Endothelial cell of umbilical vein (primary cell): ENCODE measurements around the gene OR1J4. TPM values are rescaled to one million over a fixed set of nuclear protein-coding genes. Genes with fewer than 3 reads are reported as not detected.
"Not testable (repeated sequence)": the region's sequence is repeated elsewhere in the genome, so short reads cannot be mapped to it uniquely, and the experiment has no call there.

Source experiments
- BruUV-seq: library from RNA; stranded (reverse); fragments of 400-500 nt; replicated peaks from 2 replicates; lab custom pipeline; 2021; lab: Mats Ljungman, UMichigan
- CTCF ChIA-PET: fragments of 300-600, 350-600 bp; sonication (Branson Sonifier 250); formaldehyde crosslinking; loops from one replicate; lab custom pipeline; 2021; ENCODE audit warnings: antibody characterized with exemption, inconsistent platforms; lab: Charles Lee
- POLR2A ChIA-PET: fragments of 300-600, 350-600 bp; sonication (Branson Sonifier 250); formaldehyde crosslinking; loops from one replicate; lab custom pipeline; 2021; ENCODE audit warnings: antibody characterized with exemption, inconsistent platforms; lab: Charles Lee
- DNase-seq: peaks from one replicate; pipeline ENCODE4 v3.0.0-alpha.2; 2011; ENCODE audit warnings: low read depth, low spot score
- FAIRE-seq: peaks from 2 replicates; lab custom pipeline; 2011; peaks lifted over from hg19 to GRCh38; lab: Jason Lieb, UNC
- H2AFZ ChIP-seq: 2 replicates; pipeline ENCODE4 v1.6.0; 2012; ENCODE audit warnings: low read depth, low read length, control low read depth, inconsistent platforms
- H3K27ac ChIP-seq: 2 replicates; pipeline ENCODE4 v1.5.1; 2011; ENCODE audit warnings: low read depth, mild to moderate bottlenecking, control low read depth, low read length, moderate library complexity; ENCODE audit not compliant: insufficient read depth
- H3K27me3 ChIP-seq, 2 experiments: 2 replicates each; pipeline versions ENCODE4 v1.6.0 to v1.6.1; 2011; ENCODE audit warnings: low read length in 2 of 2, mixed read lengths in 1 of 2; ENCODE audit not compliant: control insufficient read depth in 2 of 2, insufficient read depth in 2 of 2
- H3K36me3 ChIP-seq, 2 experiments: 2 replicates in 1 of 2; 3 replicates in 1 of 2; pipeline ENCODE4 v1.5.1; 2011; ENCODE audit warnings: low read length in 2 of 2, mild to moderate bottlenecking in 1 of 2, moderate library complexity in 1 of 2; ENCODE audit not compliant: control insufficient read depth in 2 of 2, insufficient read depth in 2 of 2; ENCODE audit errors: extremely low read depth in 1 of 2
- H3K4me1 ChIP-seq: 3 replicates; pipeline ENCODE4 v1.5.1; 2011; ENCODE audit warnings: mild to moderate bottlenecking, low read length; ENCODE audit not compliant: control insufficient read depth, insufficient read depth; ENCODE audit errors: extremely low read depth
- H3K4me2 ChIP-seq: 2 replicates; pipeline ENCODE4 v1.6.1; 2011; ENCODE audit warnings: low read length, control low read depth, mixed read lengths; ENCODE audit not compliant: insufficient read depth
- H3K4me3 ChIP-seq, 3 experiments: fragments of 200-600 bp in 1 of 3; sonication (generic), shearing (Covaris generic) in 1 of 3; replicated peaks in 1 of 3; 2 replicates each; pipeline ENCODE4 v1.5.1; 2011 to 2016; ENCODE audit warnings: control low read depth in 3 of 3, low read length in 3 of 3, mild to moderate bottlenecking in 2 of 3, inconsistent platforms in 1 of 3, low read depth in 1 of 3, moderate library complexity in 1 of 3; ENCODE audit not compliant: insufficient read depth in 1 of 3
- H3K79me2 ChIP-seq: 2 replicates; pipeline ENCODE4 v1.6.0; 2012; ENCODE audit warnings: low read length, inconsistent platforms; ENCODE audit not compliant: control insufficient read depth, insufficient read depth
- H3K9ac ChIP-seq: replicated peaks from 2 replicates; pipeline ENCODE3; 2011; ENCODE audit warnings: low read length, control low read depth; ENCODE audit not compliant: insufficient read depth; ENCODE audit errors: extremely low read depth
- H3K9me1 ChIP-seq: replicated peaks from 3 replicates; pipeline ENCODE4 v1.6.0; 2011; ENCODE audit warnings: mild to moderate bottlenecking, low read length; ENCODE audit not compliant: control insufficient read depth, insufficient read depth; ENCODE audit errors: extremely low read depth
- H3K9me3 ChIP-seq: replicated peaks from 2 replicates; pipeline ENCODE4 v1.5.1; 2012; ENCODE audit warnings: low read length, inconsistent platforms; ENCODE audit not compliant: control insufficient read depth, insufficient read depth
- H4K20me1 ChIP-seq: replicated peaks from 2 replicates; pipeline ENCODE3; 2011; ENCODE audit warnings: mild to moderate bottlenecking, low read length; ENCODE audit not compliant: control insufficient read depth, insufficient read depth; ENCODE audit errors: extremely low read depth
- CTCF ChIP-seq, 2 donors: IDR thresholded peaks; 1 replicate in 1 of 2; 2 replicates in 1 of 2; pipeline ENCODE4 v1.5.1; 2011; ENCODE audit warnings: low read length in 2 of 2, mild to moderate bottlenecking in 2 of 2, moderate library complexity in 2 of 2, control low read depth in 1 of 2, inconsistent platforms in 1 of 2, low read depth in 1 of 2; ENCODE audit not compliant: insufficient read depth in 1 of 2; ENCODE audit errors: extremely low read depth in 1 of 2
- JUN ChIP-seq: IDR thresholded peaks from 2 replicates; pipeline ENCODE4 v1.6.1; 2011; ENCODE audit warnings: borderline replicate concordance, low read depth; ENCODE audit not compliant: insufficient read length, insufficient read depth
- MAX ChIP-seq: IDR thresholded peaks from 2 replicates; pipeline ENCODE4 v1.6.1; 2011; ENCODE audit not compliant: insufficient read depth, insufficient read length
- MYC ChIP-seq: IDR thresholded peaks from one replicate; pipeline ENCODE4 v1.6.1; 2011; ENCODE audit warnings: mild to moderate bottlenecking, low read depth, low read length
- POLR2A ChIP-seq: IDR thresholded peaks from 2 replicates; pipeline ENCODE4 v1.6.1; 2012; ENCODE audit warnings: low read depth, mild to moderate bottlenecking, control low read depth, low read length
- POLR2AphosphoS5 ChIP-seq: IDR thresholded peaks from 2 replicates; pipeline ENCODE4 v1.6.1; 2012; ENCODE audit warnings: low read depth, mild to moderate bottlenecking, control low read depth, low read length, moderate library complexity; ENCODE audit not compliant: insufficient read depth
- dilution Hi-C: fragments of 300-500 bp; cut with MboI; formaldehyde crosslinking; loops from one replicate; pipeline ENCODE4 v1.15.0; 2019; ENCODE audit warnings: low sequenced_read_pairs; ENCODE audit not compliant: extremely low pct_ligation_motif_present
- intact Hi-C: fragments of 100-400 bp; cut with micrococcal nuclease; formaldehyde crosslinking; loops from one replicate; pipeline ENCODE4 v1.10.0; 2022
- polyA plus RNA-seq, 4 experiments: library from polyadenylated mRNA; depleted of rRNA in 3 of 4; stranded (reverse) in 3 of 4; unstranded in 1 of 4; fragments of >200 nt; gene quantifications; 2 replicates each; pipeline versions ENCODE4 v1.2.1 to v1.2.3, GENCODE V29; 2011 to 2012; ENCODE audit warnings: missing spikeins in 1 of 4
- total RNA-seq: library from RNA; stranded (reverse); gene quantifications from 2 replicates; pipeline ENCODE4 v1.2.3, GENCODE V29; 2021

The OR1J4 gene
- total and polyA plus RNA-seq, 2 donors (not counting 3 experiments of a cell fraction or from before 2014, with no cell fraction given) = not detected

GRCh38 chr9:122531157-122531556 is 12.2 kb downstream of the OR1J4 start:
- H3K9me1 ChIP-seq, H3K4me1 ChIP-seq, H3K9me3 ChIP-seq, H3K27ac ChIP-seq, intact Hi-C loops, H3K9ac ChIP-seq, H4K20me1 ChIP-seq, H2AFZ ChIP-seq, H3K4me3 ChIP-seq, DNase-seq, H3K36me3 ChIP-seq, H3K79me2 ChIP-seq, FAIRE-seq, POLR2A ChIA-PET, BruUV-seq, H3K4me2 ChIP-seq, dilution Hi-C loops, H3K27me3 ChIP-seq: not testable (repeated sequence)
- CTCF ChIA-PET = interaction anchor here (1.3 kb wide), 2 partner anchors 10 to 32 kb away, joined by 3 to 4 read pairs; no protein-coding TSS in a partner anchor

- dilution Hi-C loops = no loop called here
Observed at GRCh38 chr9:122536134-122536533, 17.2 kb downstream of the OR1J4 start.

GRCh38 chr9:122537066-122537465 is 18.1 kb downstream of the OR1J4 start:
- intact Hi-C loops, H3K9me3 ChIP-seq, H3K79me2 ChIP-seq, H3K4me3 ChIP-seq, H2AFZ ChIP-seq, H3K4me1 ChIP-seq, H3K9ac ChIP-seq, H3K4me2 ChIP-seq, H3K27me3 ChIP-seq, POLR2A ChIA-PET, dilution Hi-C loops, H4K20me1 ChIP-seq, BruUV-seq, H3K36me3 ChIP-seq, FAIRE-seq, H3K9me1 ChIP-seq, H3K27ac ChIP-seq, DNase-seq: not testable (repeated sequence)
- CTCF ChIA-PET = interaction anchor here (0.6 kb wide), 1 partner anchor 36 kb away, joined by 3 read pairs; no protein-coding TSS in a partner anchor

More at GRCh38 chr9:122536134-122536533, 17.2 kb downstream of the OR1J4 start:
- intact Hi-C loops = no loop called here
- H3K36me3 ChIP-seq = no peaks in the 10 kb centered on the region
- H4K20me1 ChIP-seq = no peaks in the 10 kb centered on the region
- no peaks in the 10 kb centered on the region for H3K9me1 ChIP-seq
- no peak overlapping the region for H3K27ac ChIP-seq
- no peak overlapping the region for H3K4me3 ChIP-seq
- H3K9ac ChIP-seq = no peak overlapping the region
- no peak overlapping the region for H3K4me2 ChIP-seq
- DNase-seq (no peak), FAIRE-seq (no peak)
- no peak for TF ChIP-seq JUN
- no peak for TF ChIP-seq POLR2A
- no peak for TF ChIP-seq MAX
- TF ChIP-seq POLR2AphosphoS5 = no peak
- TF ChIP-seq MYC = no peak
- TF ChIP-seq CTCF (IDR thresholded peaks at IDR 0.05; ENCODE audit: extremely low read depth in 1 of 2, insufficient read depth in 1 of 2, low read depth in 1 of 2, low read length in 2 of 2) = no peak
- no peaks in the 10 kb centered on the region for H3K4me1 ChIP-seq
- ChIA-PET CTCF (no interaction called here), POLR2A (no interaction called here)
- BruUV-seq = no TSS peak
- no peak overlapping the region for H2AFZ ChIP-seq
- H3K79me2 ChIP-seq = no peaks in the 10 kb centered on the region
- H3K9me3 ChIP-seq = no peaks in the 10 kb centered on the region
- no peaks in the 10 kb centered on the region for H3K27me3 ChIP-seq
